SK-MEL-5 (cell line): Measurements from ENCODE around the gene ELL3. TPM values are rescaled to one million over a fixed set of nuclear protein-coding genes. Genes with fewer than 3 reads are reported as not detected.
A peak's percentile ranks its signal among the peaks of the same experiment; 100 is the strongest.
"Not testable (repeated sequence)": the region's sequence is repeated elsewhere in the genome, so short reads cannot be mapped to it uniquely, and the experiment has no call there.

Experiments used
- DNase-seq: peaks from one replicate; pipeline ENCODE4 v3.0.0-alpha.2; 2016; ENCODE audit warnings: low read depth, low spot score
- in situ Hi-C: cut with HindIII; loops from 2 replicates; pipeline ENCODE4 v1.10.0; 2016; ENCODE audit warnings: low sequenced_read_pairs, high pct_unique_total_duplicates, low pct_unique_long_range_greater_than_20kb
- small RNA-seq, 2 experiments: library from RNA; depleted of rRNA; stranded (forward); fragments of <200 nt; gene quantifications; one replicate each; pipeline ENCODE3, GENCODE V24; 2014
- total RNA-seq: library from RNA; depleted of rRNA; stranded (reverse); fragments of >200 nt; shearing (Covaris generic); gene quantifications from 2 replicates; pipeline ENCODE4 v1.2.3, GENCODE V29; 2014; rRNA removed

The ELL3 gene
- total RNA-seq, 1 experiment from 2014 or later: 0.69 TPM

DNA sequence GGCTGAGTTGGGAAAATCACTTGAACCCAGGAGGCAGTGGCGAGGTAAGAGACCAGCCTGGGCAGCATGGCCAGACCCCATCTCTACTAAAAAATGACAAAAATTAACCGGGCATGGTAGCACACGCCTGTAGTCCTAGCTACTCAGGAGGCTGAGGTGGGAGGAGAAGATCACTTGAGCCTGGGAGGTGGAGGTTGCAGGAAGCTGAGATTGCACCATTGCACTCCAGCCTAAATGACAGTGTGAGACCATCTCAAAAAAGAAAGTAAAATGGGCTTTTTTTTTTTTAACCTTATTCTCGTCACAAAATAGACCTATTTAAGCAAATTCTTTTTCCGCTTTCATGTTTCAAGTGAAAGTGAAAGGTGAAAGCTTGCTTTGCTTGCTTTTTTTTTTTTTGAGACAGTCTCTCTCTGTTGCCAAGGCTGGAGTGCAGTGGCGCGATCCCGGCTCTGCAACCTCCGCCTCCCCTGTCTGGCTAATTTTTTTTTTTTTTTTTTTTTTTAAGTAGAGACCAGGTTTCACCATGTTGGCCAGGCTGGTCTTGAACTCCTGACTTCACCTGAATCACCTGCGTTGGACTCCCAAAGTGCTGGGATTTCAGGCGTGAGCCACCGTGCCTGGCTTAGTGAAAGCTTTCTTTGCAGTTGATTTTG lies 26.9 kb downstream of the ELL3 start:
- in situ Hi-C loops: no loop called here
- no peak for DNase-seq

- in situ Hi-C loops: no loop called here
- DNase-seq: peak; percentile 12
These were observed 28.4 kb downstream of the ELL3 start for GRCh38 chr15:43748376-43748775.

- DNase-seq: peak; percentile 21
- in situ Hi-C loops: not testable (repeated sequence)
These were observed 29.9 kb downstream of the ELL3 start for GRCh38 chr15:43746903-43747309.

DNA sequence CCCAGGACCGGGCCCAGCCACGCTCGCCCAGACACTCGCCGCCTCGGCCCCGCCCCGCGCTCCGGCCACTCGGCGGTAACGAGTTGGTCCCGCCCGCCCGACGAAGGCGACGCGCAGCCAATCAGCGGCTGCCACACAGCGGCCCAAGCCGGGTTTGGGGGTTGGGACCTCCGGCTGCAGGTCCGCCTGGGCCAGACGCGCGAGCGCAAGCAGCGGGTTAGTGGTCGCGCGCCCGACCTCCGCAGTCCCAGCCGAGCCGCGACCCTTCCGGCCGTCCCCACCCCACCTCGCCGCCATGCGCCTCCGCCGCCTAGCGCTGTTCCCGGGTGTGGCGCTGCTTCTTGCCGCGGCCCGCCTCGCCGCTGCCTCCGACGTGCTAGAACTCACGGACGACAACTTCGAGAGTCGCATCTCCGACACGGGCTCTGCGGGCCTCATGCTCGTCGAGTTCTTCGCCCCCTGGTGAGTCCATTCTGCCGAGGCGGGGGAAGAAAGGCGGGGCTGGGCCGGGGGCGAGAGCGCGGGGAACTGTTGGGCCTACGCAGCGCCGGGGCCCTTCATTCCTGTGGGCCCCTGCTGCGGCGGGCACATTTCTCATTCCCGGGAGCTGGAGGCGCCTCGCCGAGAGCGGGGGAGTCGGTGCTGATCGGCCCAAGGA lies 30.4 kb downstream of the ELL3 start, which contains the start of gene PDIA3:
Gene PDIA3 (plus strand): TSS at position 194 of the 658 bp plus-strand sequence. CDS start 102 bp downstream, at position 296.
- DNase-seq: peak; percentile 90

GRCh38 chr15:43735416-43735815 lies 41.4 kb downstream of the ELL3 start:
- in situ Hi-C loops: no loop called here
- DNase-seq: no peak

More for the DNA sequence above, 30.4 kb downstream of the ELL3 start, which contains the start of gene PDIA3:
- in situ Hi-C loops: not testable (repeated sequence)

DNA sequence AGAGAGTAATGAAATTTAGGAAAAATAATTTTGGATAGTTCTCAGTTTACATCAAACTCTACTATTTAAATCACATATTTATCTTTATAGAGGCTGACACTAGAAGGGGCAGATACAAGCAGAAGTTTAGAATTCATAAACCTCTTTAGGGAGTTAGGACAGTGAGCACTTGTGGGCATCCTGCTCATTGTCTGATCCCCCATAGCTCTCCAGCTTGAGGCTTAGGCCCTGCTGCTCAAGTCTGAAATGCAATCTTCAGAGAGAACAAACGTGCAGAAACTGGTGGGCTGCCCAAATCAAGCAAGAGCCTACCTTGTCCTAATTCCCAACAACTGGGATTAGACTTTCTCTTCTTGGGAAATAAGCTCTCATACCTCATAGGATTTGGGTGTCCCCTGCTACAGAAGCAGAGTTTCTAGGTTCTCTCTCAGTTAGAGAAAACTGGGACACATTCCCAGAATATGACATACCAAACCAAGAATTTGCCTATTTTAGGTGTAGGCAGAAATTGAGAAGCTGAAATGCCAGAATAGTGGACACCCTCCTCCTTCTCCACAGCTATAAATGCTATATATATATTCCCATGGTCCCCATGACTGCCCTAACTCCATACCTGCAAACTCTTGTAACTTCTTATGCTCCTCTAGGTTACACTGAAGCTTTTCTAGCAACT lies 48.6 kb downstream of the ELL3 start:
- DNase-seq, in situ Hi-C loops: not testable (repeated sequence)

GRCh38 chr15:43726306-43726705 lies 50.5 kb downstream of the ELL3 start:
- in situ Hi-C loops, DNase-seq: not testable (repeated sequence)

- no peak for DNase-seq
- in situ Hi-C loops: no loop called here
These were observed 53.6 kb downstream of the ELL3 start for GRCh38 chr15:43723151-43723550.

Small RNA genes lying within 50 kb of the gene (small RNA-seq; reads per million reads assigned to genes)
- 0 reads per million in 2 experiments for gene MIR1282
- 0 reads per million in 2 experiments for gene RNU6-354P

Other genes starting within 250 kb of the ELL3 start
- gene PPIP5K1, start 186.8 kb downstream of the ELL3 start, total RNA-seq: 13.7 and 14.8 TPM in 2 replicates
- 55.2 and 55.6 TPM in 2 replicates for gene CKMT1B, start 182.9 kb downstream of the ELL3 start, total RNA-seq
- 0.08 and 0.27 TPM in 2 replicates for gene STRC, start 158.2 kb downstream of the ELL3 start, total RNA-seq
- 0.50 and 0.53 TPM in 2 replicates for gene CATSPER2, start 128.1 kb downstream of the ELL3 start, total RNA-seq
- gene CKMT1A, start 83.1 kb downstream of the ELL3 start, total RNA-seq: 18.5 and 25.8 TPM in 2 replicates
- gene PDIA3, start 30.5 kb downstream of the ELL3 start, total RNA-seq: 431 and 498 TPM in 2 replicates
- gene SERF2, start 15.4 kb upstream of the ELL3 start, total RNA-seq: 630 and 662 TPM in 2 replicates
- not detected in 2 replicates for gene SERINC4, start 23.3 kb upstream of the ELL3 start, total RNA-seq
- 4.3 and 4.8 TPM in 2 replicates for gene HYPK, start 23.6 kb upstream of the ELL3 start, total RNA-seq
- gene MFAP1, start 47.7 kb upstream of the ELL3 start, total RNA-seq: 27.6 and 28.8 TPM in 2 replicates
- 18.0 and 18.7 TPM in 2 replicates for gene WDR76, start 50.0 kb upstream of the ELL3 start, total RNA-seq